ENCODE data around the gene LYPD6B.

The LYPD6B gene

DNA sequence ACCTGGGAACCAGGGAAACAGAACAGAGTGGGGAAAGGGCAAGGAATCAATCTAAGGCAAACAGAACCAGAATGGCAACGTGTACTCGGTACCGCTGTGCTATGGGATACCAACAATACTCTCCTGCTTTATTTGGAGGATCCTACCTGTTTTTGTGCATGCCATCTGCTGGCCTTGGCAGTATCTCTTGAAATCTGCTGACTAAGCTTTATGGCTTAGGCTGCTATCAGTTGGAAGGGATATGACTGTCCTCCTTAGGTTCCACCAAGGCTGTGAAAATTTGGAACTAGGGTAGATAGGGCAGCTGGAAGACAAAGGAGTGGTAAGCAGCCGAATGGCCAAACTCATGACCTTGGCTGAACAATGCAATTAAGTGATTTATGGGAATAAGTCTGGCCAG, 220.6 kb downstream of the LYPD6B start:
- peaks cover 14% of the 10 kb centered on the region for H3K9me3 Mint-ChIP-seq
- no peak for DNase-seq
- H3K4me1 Mint-ChIP-seq (ENCODE audit: low read depth): no peaks in the 10 kb centered on the region
- no peak overlapping the region for H3K4me3 Mint-ChIP-seq
- no peaks in the 10 kb centered on the region for H3K36me3 Mint-ChIP-seq (ENCODE audit: low read depth)
- H3K27ac Mint-ChIP-seq: no peak overlapping the region
- H3K27me3 Mint-ChIP-seq: peaks cover 34% of the 10 kb centered on the region

DNA sequence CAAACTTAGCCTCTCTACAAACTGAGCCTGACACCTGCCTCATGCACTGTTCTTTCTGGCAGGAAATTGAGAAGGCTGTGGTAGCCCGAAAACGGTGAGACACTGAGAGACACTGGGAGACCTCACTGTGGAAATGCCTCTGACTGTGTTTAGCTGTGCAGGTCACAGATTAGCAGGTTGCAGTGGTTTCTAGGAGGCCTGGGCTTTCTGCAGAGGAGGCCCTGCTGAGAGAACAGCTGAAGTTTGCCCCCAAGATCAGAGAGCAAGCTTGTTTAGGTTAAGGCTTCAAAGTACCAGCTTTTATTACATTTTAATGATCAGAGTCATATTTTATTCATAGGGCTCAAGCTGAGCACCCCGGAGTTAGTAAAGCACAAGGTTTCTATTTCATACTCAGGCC, 223.2 kb downstream of the LYPD6B start:
- no peak overlapping the region for H3K4me3 Mint-ChIP-seq
- H3K27ac Mint-ChIP-seq: no peak overlapping the region
- no peaks in the 10 kb centered on the region for H3K4me1 Mint-ChIP-seq (ENCODE audit: low read depth)
- peaks cover 37% of the 10 kb centered on the region for H3K27me3 Mint-ChIP-seq
- no peak for DNase-seq
- H3K36me3 Mint-ChIP-seq (ENCODE audit: low read depth): no peaks in the 10 kb centered on the region
- H3K9me3 Mint-ChIP-seq: no peaks in the 10 kb centered on the region

Measured in activated T-cell treated with anti-CD3 and anti-CD28 coated beads, Interleukin-2, amount 50 U/mL, for 24 hours (primary cell).